H1 (cell line): ENCODE measurements around the gene VMP1. TPM values are rescaled to one million over a fixed set of nuclear protein-coding genes. Genes with fewer than 3 reads are reported as not detected.

Experiments used
- CTCF ChIA-PET: fragments of 300-600 bp; sonication (Branson Sonifier 250); formaldehyde crosslinking; loops from one replicate; lab custom pipeline; 2021; ENCODE audit not compliant: partially characterized antibody; lab: Charles Lee
- POLR2A ChIA-PET: fragments of 300-600 bp; sonication (Branson Sonifier 250); formaldehyde crosslinking; loops from one replicate; lab custom pipeline; 2021; ENCODE audit warnings: inconsistent platforms; ENCODE audit not compliant: partially characterized antibody; lab: Charles Lee
- DNase-seq, 2 experiments: peaks; one replicate each; pipeline versions ENCODE4 v3.0.0 to v3.0.0-alpha.2; 2010 to 2022; ENCODE audit warnings: low spot score in 2 of 2, low read depth in 1 of 2, mixed read lengths in 1 of 2
- FAIRE-seq: peaks from 2 replicates; lab custom pipeline; 2011; peaks lifted over from hg19 to GRCh38; lab: Jason Lieb, UNC
- H2AFZ ChIP-seq: 2 replicates; pipeline ENCODE4 v1.8.1; 2012; ENCODE audit warnings: low read length, inconsistent platforms
- H2AK5ac ChIP-seq: 2 replicates; pipeline ENCODE4 v1.6.1; 2013; ENCODE audit warnings: low read depth, low read length
- H2BK120ac ChIP-seq: replicated peaks from 2 replicates; pipeline ENCODE3; 2013; ENCODE audit warnings: low read depth, low read length, inconsistent platforms
- H2BK12ac ChIP-seq: 2 replicates; pipeline ENCODE4 v1.6.1; 2013; ENCODE audit warnings: low read depth, low read length
- H2BK15ac ChIP-seq: 2 replicates; pipeline ENCODE4 v1.6.1; 2013; ENCODE audit warnings: low read length
- H2BK20ac ChIP-seq: 2 replicates; pipeline ENCODE4 v1.6.1; 2013; ENCODE audit warnings: low read length
- H2BK5ac ChIP-seq: 2 replicates; pipeline ENCODE4 v1.6.1; 2013; ENCODE audit warnings: low read depth, low read length
- H3K14ac ChIP-seq: 2 replicates; pipeline ENCODE4 v1.6.1; 2013; ENCODE audit warnings: inconsistent platforms; ENCODE audit not compliant: insufficient read length
- H3K18ac ChIP-seq: 2 replicates; pipeline ENCODE4 v1.6.1; 2013; ENCODE audit warnings: low read length; ENCODE audit errors: extremely low read depth
- H3K23ac ChIP-seq: 2 replicates; pipeline ENCODE4 v1.6.1; 2013; ENCODE audit warnings: inconsistent platforms; ENCODE audit not compliant: insufficient read length
- H3K23me2 ChIP-seq: 2 replicates; pipeline ENCODE4 v1.6.1; 2013; ENCODE audit warnings: low read depth, low read length
- H3K27ac ChIP-seq: 2 replicates; pipeline ENCODE4 v1.6.1; 2011; ENCODE audit warnings: low read depth, low read length, inconsistent platforms
- H3K27me3 ChIP-seq, 4 experiments: replicated peaks in 1 of 4; 1 replicate in 1 of 4; 2 replicates in 3 of 4; pipeline versions ENCODE4 v1.6.1 to v1.8.1; 2011 to 2013; ENCODE audit warnings: low read length in 3 of 4, mild to moderate bottlenecking in 3 of 4, inconsistent platforms in 2 of 4, mixed read lengths in 2 of 4, moderate library complexity in 1 of 4; ENCODE audit not compliant: control insufficient read depth in 3 of 4, insufficient read depth in 3 of 4; ENCODE audit errors: extremely low read depth in 1 of 4
- H3K36me3 ChIP-seq, 4 experiments: 2 replicates each; pipeline versions ENCODE4 v1.6.1 to v1.8.1; 2011 to 2013; ENCODE audit warnings: mild to moderate bottlenecking in 4 of 4, low read length in 3 of 4, moderate library complexity in 2 of 4, control low read depth in 1 of 4, inconsistent platforms in 1 of 4; ENCODE audit not compliant: insufficient read depth in 4 of 4, control insufficient read depth in 2 of 4
- H3K4ac ChIP-seq: replicated peaks from 2 replicates; pipeline ENCODE3; 2013; ENCODE audit warnings: low read length, low read depth, mixed read lengths, inconsistent platforms; ENCODE audit not compliant: insufficient read length
- H3K4me1 ChIP-seq, 4 experiments: replicated peaks in 1 of 4; 1 replicate in 1 of 4; 2 replicates in 3 of 4; pipeline versions ENCODE4 v1.6.1 to v1.8.1; 2011 to 2013; ENCODE audit warnings: low read length in 3 of 4, inconsistent platforms in 2 of 4, mixed read lengths in 1 of 4; ENCODE audit not compliant: insufficient read depth in 4 of 4, control insufficient read depth in 3 of 4
- H3K4me2 ChIP-seq, 2 experiments: 2 replicates each; pipeline versions ENCODE4 v1.6.1 to v1.8.1; 2011 to 2013; ENCODE audit warnings: low read depth in 2 of 2, low read length in 2 of 2, control low read depth in 1 of 2, inconsistent platforms in 1 of 2, mild to moderate bottlenecking in 1 of 2; ENCODE audit not compliant: insufficient read depth in 1 of 2
- H3K4me3 ChIP-seq, 4 experiments: fragments of 200-600, 300-600 bp in 1 of 4; sonication (generic), shearing (Covaris generic), sonication (Bioruptor Twin) in 1 of 4; 2 replicates each; pipeline versions ENCODE4 v1.5.1 to v1.8.1; 2011 to 2016; ENCODE audit warnings: low read length in 4 of 4, low read depth in 3 of 4, control low read depth in 2 of 4, inconsistent platforms in 2 of 4, mild to moderate bottlenecking in 2 of 4, mixed read lengths in 1 of 4, moderate library complexity in 1 of 4; ENCODE audit not compliant: insufficient read depth in 2 of 4; ENCODE audit errors: extremely low read depth in 1 of 4
- H3K56ac ChIP-seq: replicated peaks from 2 replicates; pipeline ENCODE3; 2013; ENCODE audit warnings: low read depth, mild to moderate bottlenecking, mixed read lengths, low read length, inconsistent platforms; ENCODE audit not compliant: insufficient read length
- H3K79me1 ChIP-seq: 2 replicates; pipeline ENCODE4 v1.6.1; 2013; ENCODE audit warnings: low read depth, low read length, control low read depth
- H3K79me2 ChIP-seq, 2 experiments: 2 replicates each; pipeline versions ENCODE4 v1.6.1 to v1.8.1; 2012 to 2013; ENCODE audit warnings: low read length in 2 of 2, mild to moderate bottlenecking in 2 of 2, inconsistent platforms in 1 of 2; ENCODE audit not compliant: insufficient read depth in 2 of 2, control insufficient read depth in 1 of 2
- H3K9ac ChIP-seq, 4 experiments: replicated peaks in 1 of 4; 1 replicate in 1 of 4; 2 replicates in 3 of 4; pipeline versions ENCODE4 v1.6.1 to v1.8.1; 2011 to 2013; ENCODE audit warnings: low read depth in 3 of 4, low read length in 3 of 4, control low read depth in 2 of 4, mild to moderate bottlenecking in 2 of 4, moderate library complexity in 2 of 4, inconsistent platforms in 1 of 4; ENCODE audit errors: extremely low read depth in 1 of 4
- H3K9me3 ChIP-seq, 2 experiments: 2 replicates each; pipeline versions ENCODE4 v1.6.1 to v1.8.1; 2012 to 2013; ENCODE audit warnings: mild to moderate bottlenecking in 2 of 2, moderate library complexity in 2 of 2, control low read depth in 1 of 2, inconsistent platforms in 1 of 2, low read depth in 1 of 2, low read length in 1 of 2, mixed read lengths in 1 of 2; ENCODE audit not compliant: insufficient read depth in 2 of 2
- H4K20me1 ChIP-seq, 2 experiments: replicated peaks in 1 of 2; 2 replicates each; pipeline versions ENCODE3 to v1.8.1; 2011 to 2013; ENCODE audit warnings: inconsistent platforms in 2 of 2, low read length in 2 of 2, mild to moderate bottlenecking in 1 of 2; ENCODE audit not compliant: insufficient read depth in 2 of 2, control insufficient read depth in 1 of 2
- H4K5ac ChIP-seq: 2 replicates; pipeline ENCODE4 v1.6.1; 2013; ENCODE audit warnings: low read length, low read depth, mixed read lengths, inconsistent platforms; ENCODE audit not compliant: insufficient read length
- H4K8ac ChIP-seq: 2 replicates; pipeline ENCODE4 v1.8.0; 2013; ENCODE audit warnings: mild to moderate bottlenecking, moderate library complexity, low read length, inconsistent platforms; ENCODE audit not compliant: insufficient read depth; ENCODE audit errors: extremely low read depth
- H4K91ac ChIP-seq: replicated peaks from 2 replicates; pipeline ENCODE3; 2013; ENCODE audit warnings: low read length, mixed read lengths, inconsistent platforms; ENCODE audit not compliant: insufficient read length
- CHD1 ChIP-seq: IDR thresholded peaks from 2 replicates; pipeline ENCODE4 v1.6.1; 2012; ENCODE audit warnings: low read depth, low read length, improper control_type of control experiment
- CHD2 ChIP-seq: IDR thresholded peaks from 2 replicates; pipeline ENCODE4 v1.6.1; 2012; ENCODE audit warnings: low read length, improper control_type of control experiment
- CTBP2 ChIP-seq: IDR thresholded peaks from 2 replicates; pipeline ENCODE4 v1.7.0; 2011; ENCODE audit warnings: borderline replicate concordance, mild to moderate bottlenecking, moderate library complexity, mixed read lengths, low read length; ENCODE audit not compliant: insufficient read depth, insufficient read length
- CTCF ChIP-seq, 3 experiments: IDR thresholded peaks; 1 replicate in 2 of 3; 2 replicates in 1 of 3; pipeline versions ENCODE4 v1.5.1 to v1.6.1; 2011; ENCODE audit warnings: low read length in 3 of 3, mild to moderate bottlenecking in 3 of 3, inconsistent platforms in 2 of 3, low read depth in 1 of 3, moderate library complexity in 1 of 3; ENCODE audit not compliant: insufficient read depth in 1 of 3; ENCODE audit errors: control extremely low read depth in 1 of 3
- JUN ChIP-seq: IDR thresholded peaks from 2 replicates; pipeline ENCODE4 v1.6.1; 2011; ENCODE audit warnings: low read depth, mild to moderate bottlenecking, improper control_type of control experiment, low read length
- JUND ChIP-seq: IDR thresholded peaks from 2 replicates; pipeline ENCODE4 v1.6.1; 2011; ENCODE audit warnings: mild to moderate bottlenecking, improper control_type of control experiment, low read length
- MAFK ChIP-seq: IDR thresholded peaks from 2 replicates; pipeline ENCODE4 v1.6.1; 2012; ENCODE audit warnings: low read depth, mild to moderate bottlenecking, improper control_type of control experiment, low read length
- POU5F1 ChIP-seq: IDR thresholded peaks from 2 replicates; pipeline ENCODE4 v1.6.1; 2011; ENCODE audit warnings: low read depth, mild to moderate bottlenecking, low read length, moderate library complexity
- RBBP5 ChIP-seq: IDR thresholded peaks from 2 replicates; pipeline ENCODE4 v1.7.1; 2012; ENCODE audit warnings: low read depth, mild to moderate bottlenecking, inconsistent platforms, low read length, moderate library complexity, borderline replicate concordance
- SIRT6 ChIP-seq: IDR thresholded peaks from one replicate; pipeline ENCODE4 v1.7.1; 2012; ENCODE audit warnings: low read length, inconsistent platforms
- SIX5 ChIP-seq: IDR thresholded peaks from 2 replicates; pipeline ENCODE4 v1.6.1; 2011; ENCODE audit warnings: mild to moderate bottlenecking, low read depth, low read length
- SP4 ChIP-seq: IDR thresholded peaks from 2 replicates; pipeline ENCODE4 v1.6.1; 2012; ENCODE audit warnings: low read length, inconsistent platforms
- ZNF274 ChIP-seq: IDR thresholded peaks from 2 replicates; pipeline ENCODE4 v1.7.0; 2012; ENCODE audit warnings: low read length, borderline replicate concordance; ENCODE audit errors: extremely low read depth
- WGBS, 2 experiments: shearing (Covaris generic) in 1 of 2; methylation state at CpG; one replicate each; pipeline versions ENCODE4 v1.1.6 to v1.1.7; 2013 to 2015; ENCODE audit warnings: low lambda C conversion rate in 2 of 2, mixed read lengths in 2 of 2, inconsistent platforms in 1 of 2, low coverage in 1 of 2, missing lambda C conversion rate in 1 of 2; ENCODE audit not compliant: insufficient replicate concordance in 2 of 2, insufficient coverage in 1 of 2, insufficient read length in 1 of 2; ENCODE audit errors: extremely low coverage in 1 of 2, missing lambda C conversion rate in 1 of 2; 5-methylcytosine and 5-hydroxymethylcytosine counted together
- polyA plus RNA-seq, 7 experiments: library from polyadenylated mRNA; depleted of rRNA in 3 of 7; stranded (reverse) in 5 of 7; unstranded in 2 of 7; fragments of >200 nt in 5 of 7; fragments of 200-250 nt in 2 of 7; gene quantifications; 1 replicate in 5 of 7; 2 replicates in 1 of 7; 4 replicates in 1 of 7; pipeline versions ENCODE4 v1.2.1 to v1.2.3, GENCODE V29; 2011 to 2013; ENCODE audit warnings: missing spikeins in 2 of 7, mixed read lengths in 2 of 7
- total RNA-seq: library from RNA; stranded (reverse); fragmentation: NEBNext Ultra II Directional; extraction: Animal tissue kit (Norgen Biotek cat#: 25700); gene quantifications from 2 replicates; pipeline ENCODE4 v1.2.1, GENCODE V29; 2021

Gene VMP1
- total and polyA plus RNA-seq, 2 of the 8 experiments (the other 6 are each of a cell fraction or from before 2014, with no cell fraction given): 45.0 to 92.7 TPM

- ChIA-PET CTCF (interaction anchor here (1.2 kb wide), 1 partner anchor 51 kb away, joined by 3 read pairs; no protein-coding TSS in a partner anchor), POLR2A (interaction anchor here (0.7 to 1.4 kb wide), 2 partner anchors 22 to 725 kb away, joined by 3 read pairs; no protein-coding TSS in a partner anchor)
- Histone ChIP-seq H2BK12ac (no peak overlapping the region), H2BK15ac (no peak overlapping the region), H2AFZ (no peak overlapping the region), H3K4me1 (no peaks in the 10 kb centered on the region), H3K4me3 (no peak overlapping the region), H2BK5ac (no peak overlapping the region), H3K27me3 (no peaks in the 10 kb centered on the region), H3K9me3 (no peaks in the 10 kb centered on the region), H3K4me2 (no peak overlapping the region), H3K27ac (no peak overlapping the region), H3K79me1 (no peaks in the 10 kb centered on the region), H4K20me1 (no peaks in the 10 kb centered on the region), H3K14ac (no peak overlapping the region), H3K23me2 (no peaks in the 10 kb centered on the region), H3K9ac (no peak overlapping the region), H3K79me2 (no peaks in the 10 kb centered on the region), H3K4ac (no peak overlapping the region), H3K18ac (no peak overlapping the region), H3K23ac (no peak overlapping the region), H2BK120ac (no peak overlapping the region), H2BK20ac (no peak overlapping the region), H3K56ac (no peak overlapping the region), H4K91ac (no peak overlapping the region), H2AK5ac (no peak overlapping the region), H4K5ac (no peak overlapping the region), H4K8ac (no peak overlapping the region), H3K36me3 (peaks cover 0 to 26% (median 12%) of the 10 kb centered on the region in 4 experiments; a peak in 5 of 8 replicates)
- FAIRE-seq (no peak), DNase-seq (no peak)
- 100% methylated on average over 3 of the region's 3 CpGs; no CpG with 5 or more reads in 1 of the 2 experiments for WGBS, 2 experiments
- TF ChIP-seq SIX5 (no peak), POU5F1 (no peak), MAFK (no peak), CTBP2 (no peak), SIRT6 (no peak), CHD2 (no peak), SP4 (no peak), JUN (no peak), JUND (no peak), RBBP5 (no peak), ZNF274 (no peak), CTCF (IDR thresholded peaks at IDR 0.05; ENCODE audit: control extremely low read depth in 1 of 3, insufficient read depth in 1 of 3, low read depth in 1 of 3, low read length in 3 of 3) (no peak), CHD1 (no peak)
Observed at GRCh38 chr17:59863616-59864015, 156.2 kb downstream of the VMP1 start.
